HG02763 (cell line): Measurements from ENCODE around the gene DYDC2.
A peak's percentile ranks its signal among the peaks of the same experiment; 100 is the strongest.
"Not testable (repeated sequence)": the region's sequence is repeated elsewhere in the genome, so short reads cannot be mapped to it uniquely, and the experiment has no call there.

Experiments used
- ATAC-seq: cut with Tn5 transposase; IDR thresholded peaks from one replicate; pipeline ENCODE4 v1.9.1; 2021; ENCODE audit warnings: mild to moderate bottlenecking, moderate library complexity; ENCODE audit not compliant: unreplicated experiment

Gene DYDC2

DNA sequence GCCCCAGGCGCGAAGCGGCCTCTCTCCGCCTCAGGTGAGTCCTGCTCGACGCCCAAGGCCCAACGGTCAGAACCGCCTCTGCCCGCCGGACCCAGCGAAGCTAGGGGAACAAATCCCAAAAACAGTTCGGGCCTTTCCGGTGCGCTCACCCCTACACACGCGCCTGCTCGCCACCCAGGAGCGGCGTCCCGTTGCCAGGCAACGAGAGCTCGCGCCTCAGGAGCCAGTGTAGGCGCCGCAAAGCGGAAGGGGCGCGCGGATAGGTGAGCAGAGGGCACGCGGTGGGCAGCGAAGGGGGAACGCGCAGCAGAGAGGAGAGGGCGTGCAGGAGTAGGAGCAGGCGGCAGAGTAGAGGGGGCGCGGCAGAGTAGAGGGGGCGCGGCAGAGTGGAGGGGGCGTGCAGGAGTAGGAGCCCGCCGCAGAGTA is at the start of gene DYDC2, which contains the start of gene DYDC1:
Gene DYDC2 (plus strand): TSS at position 219 of the 426 bp plus-strand sequence. CDS start 5,663 bp downstream, outside the sequence.
Gene DYDC1 (minus strand): TSS at position 193 of the 426 bp plus-strand sequence. CDS start 4,154 bp downstream, outside the sequence.
- peak; percentile 60 for ATAC-seq

DNA sequence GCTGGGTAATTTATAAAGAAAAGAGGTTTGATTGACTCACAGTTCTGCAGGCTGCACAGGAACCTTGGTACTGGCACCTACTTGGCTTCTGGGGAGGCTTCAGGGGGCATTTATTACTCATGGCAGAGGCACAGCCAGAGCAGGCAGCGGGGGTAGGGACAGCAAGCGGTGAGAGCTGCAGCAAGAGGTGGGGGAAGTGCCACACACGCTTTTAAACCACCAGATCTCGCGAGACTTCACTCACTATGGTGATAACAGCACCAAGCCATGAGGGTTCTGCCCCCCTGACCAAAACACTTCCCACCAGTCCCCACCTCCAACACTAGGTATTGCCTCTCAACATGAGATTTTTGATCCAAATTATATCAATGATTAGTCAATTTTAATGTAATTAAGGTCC is 43.1 kb upstream of the DYDC2 start:
- no peak for ATAC-seq

- no peak for ATAC-seq
Measured at GRCh38 chr10:80315391-80315790, 41.2 kb upstream of the DYDC2 start.

- no peak for ATAC-seq
Measured at GRCh38 chr10:80318742-80319141, 37.8 kb upstream of the DYDC2 start.

DNA sequence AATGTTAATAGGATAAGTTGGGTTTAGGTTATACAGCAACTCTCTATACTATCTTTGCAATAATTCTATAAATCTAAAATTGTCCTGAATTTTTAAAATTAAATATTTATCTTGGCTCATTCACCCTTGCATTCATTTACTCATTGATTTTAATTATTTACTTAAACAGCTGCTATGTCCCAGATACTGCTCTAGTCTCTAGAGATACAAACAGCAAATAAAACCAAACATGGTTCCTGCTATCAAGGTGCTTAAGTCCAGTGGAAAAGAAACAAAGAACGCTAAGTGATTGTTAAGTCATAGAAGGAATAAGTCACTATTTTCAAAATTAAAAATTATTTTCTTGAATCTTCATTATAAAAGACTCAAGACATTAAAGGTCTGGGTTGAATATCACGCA is 37.3 kb upstream of the DYDC2 start:
- ATAC-seq: no peak

DNA sequence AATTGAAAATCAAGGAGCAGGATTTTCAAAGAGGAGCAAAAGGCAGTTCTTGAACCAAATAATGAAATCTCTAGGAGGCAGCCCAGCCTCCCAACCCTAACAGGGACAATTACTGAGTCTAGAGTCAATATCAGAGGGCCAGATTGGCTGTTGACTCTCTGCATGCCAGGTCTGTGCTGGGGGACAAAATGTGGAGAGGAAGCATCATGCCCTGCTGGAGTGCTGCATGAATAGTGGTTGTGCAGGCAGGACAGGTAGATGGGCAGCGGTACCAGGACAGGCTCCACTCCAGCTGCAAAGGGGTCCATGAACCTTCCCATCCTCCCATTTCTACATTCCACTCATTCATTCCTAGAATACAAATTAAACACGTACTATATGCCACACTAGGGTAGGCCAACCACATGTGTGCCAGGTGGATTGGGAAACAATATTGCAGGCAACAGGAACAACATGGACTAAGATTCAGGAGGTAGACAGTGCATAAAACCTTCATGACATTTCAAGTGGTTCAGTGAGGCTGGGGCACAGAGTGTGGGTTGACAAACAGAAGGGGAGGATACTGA is 36.8 kb upstream of the DYDC2 start:
- no peak for ATAC-seq

DNA sequence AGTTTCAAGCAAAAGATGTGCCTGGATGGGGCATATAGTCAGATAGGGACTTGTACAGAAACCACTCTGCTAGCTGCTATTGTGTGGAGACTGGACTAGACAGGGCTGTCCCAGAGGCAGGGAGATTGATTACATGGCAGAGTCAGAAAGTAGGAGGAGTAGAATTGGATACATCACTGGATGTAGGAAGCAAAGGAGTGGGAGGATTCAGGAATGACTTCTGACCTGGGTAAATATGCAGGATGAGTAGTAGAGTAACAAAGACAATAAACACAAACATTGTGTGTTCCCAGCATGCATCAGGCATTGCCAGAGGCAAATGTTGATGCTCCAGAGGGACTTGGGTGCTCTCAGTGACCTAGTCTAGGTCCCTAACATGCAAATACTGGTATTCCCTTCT is 36.2 kb upstream of the DYDC2 start:
- no peak for ATAC-seq

GRCh38 chr10:80321183-80321582 is 35.4 kb upstream of the DYDC2 start:
- ATAC-seq: no peak

DNA sequence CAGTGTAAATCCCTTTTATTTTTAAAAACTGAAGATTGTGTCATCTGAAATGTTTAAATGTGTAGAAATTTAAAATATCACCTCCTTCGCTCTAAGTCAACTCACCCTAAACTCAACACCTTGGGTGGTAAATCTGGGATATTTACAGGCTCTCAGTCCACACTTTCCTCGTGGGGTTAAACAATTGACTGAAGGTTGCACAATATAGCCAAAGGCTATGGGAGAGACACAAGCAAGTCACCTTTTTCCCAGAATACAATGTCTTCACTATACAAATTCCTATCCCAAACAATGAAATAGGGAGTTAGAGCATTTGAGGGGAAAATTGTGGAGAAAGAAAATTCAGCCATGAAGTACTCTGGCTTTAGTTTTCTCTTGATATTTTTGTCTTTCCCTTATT is 34.4 kb upstream of the DYDC2 start:
- no peak for ATAC-seq

DNA sequence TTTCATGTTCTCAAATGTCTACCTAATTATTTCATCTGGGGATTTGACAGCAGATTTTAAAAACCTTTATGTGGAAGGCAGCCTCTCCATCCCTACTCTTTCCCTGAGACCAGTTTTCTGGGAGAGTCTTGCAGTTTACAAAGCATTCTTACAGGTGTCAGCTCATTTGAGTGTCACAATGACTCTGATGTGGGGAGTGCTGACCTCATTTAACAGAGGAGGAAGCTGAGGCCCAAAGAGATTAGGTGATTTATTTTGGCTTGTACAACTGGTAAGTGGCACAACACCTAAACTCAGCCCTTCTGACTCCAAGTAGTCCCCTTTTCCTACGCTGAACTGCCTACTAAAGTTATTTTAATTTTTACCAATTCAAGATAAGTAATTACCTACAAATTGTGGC is 33.9 kb upstream of the DYDC2 start:
- ATAC-seq: no peak

- ATAC-seq: no peak
Measured at GRCh38 chr10:80323311-80323710, 33.3 kb upstream of the DYDC2 start.

DNA sequence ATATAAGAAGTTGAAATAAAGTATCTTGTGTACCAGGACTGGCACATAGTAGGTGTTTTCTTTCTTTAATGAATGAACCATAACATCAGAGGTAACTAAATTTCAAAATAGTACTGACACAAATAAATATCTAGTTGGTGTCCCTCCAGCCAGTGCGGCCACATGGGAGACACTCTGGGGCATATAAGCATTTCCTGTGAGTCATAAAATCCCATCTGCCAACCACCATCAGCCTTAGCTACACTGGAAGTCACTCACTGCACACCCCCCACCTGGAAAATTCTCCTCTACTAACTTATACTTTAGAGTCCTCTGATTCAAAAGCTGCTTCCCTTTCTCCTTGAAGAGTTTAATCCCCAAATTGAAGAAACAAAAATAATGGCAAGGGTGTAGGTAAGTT is 32.5 kb upstream of the DYDC2 start:
- ATAC-seq: no peak

DNA sequence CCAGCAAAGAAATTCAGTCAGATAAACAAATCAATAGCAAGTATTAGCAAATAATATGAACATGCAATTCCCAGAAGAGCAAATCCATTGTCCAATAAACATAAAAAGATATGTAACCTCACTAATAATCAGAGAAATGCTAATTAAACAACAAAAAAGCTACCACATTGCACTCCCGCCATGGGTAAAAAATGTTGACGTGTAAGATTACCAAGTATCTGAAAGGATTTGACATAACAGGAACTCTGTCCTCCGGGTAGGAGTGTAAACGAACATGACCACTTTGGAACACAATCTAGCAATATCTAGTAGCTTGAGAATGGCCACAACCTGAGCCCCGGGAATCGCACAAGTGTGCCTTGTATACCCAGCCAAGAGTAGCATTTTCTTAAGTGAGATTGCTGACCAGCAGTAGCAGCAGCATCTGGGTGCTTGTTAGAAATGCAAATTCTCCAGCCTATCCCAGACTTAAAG is 31.7 kb upstream of the DYDC2 start:
- no peak for ATAC-seq

DNA sequence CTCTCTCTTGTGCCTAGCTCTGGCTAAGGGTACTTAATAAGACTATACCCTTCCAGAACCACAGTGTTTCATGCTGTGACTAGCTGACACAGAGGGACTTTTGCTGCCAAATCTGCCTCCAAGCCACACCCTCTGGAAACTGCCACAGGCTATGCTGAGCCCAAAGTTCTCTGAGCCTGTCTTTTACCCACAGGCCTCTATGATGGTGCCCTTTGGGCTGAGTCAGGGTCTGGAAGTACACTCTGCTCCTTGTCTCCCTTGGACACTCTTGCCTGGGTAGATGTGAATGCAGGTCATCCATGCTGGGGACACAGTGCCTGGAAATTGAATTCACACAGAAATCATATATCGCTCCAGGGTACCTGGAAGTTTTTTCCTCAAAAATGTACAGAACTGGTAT is 22.6 kb upstream of the DYDC2 start:
- no peak for ATAC-seq

DNA sequence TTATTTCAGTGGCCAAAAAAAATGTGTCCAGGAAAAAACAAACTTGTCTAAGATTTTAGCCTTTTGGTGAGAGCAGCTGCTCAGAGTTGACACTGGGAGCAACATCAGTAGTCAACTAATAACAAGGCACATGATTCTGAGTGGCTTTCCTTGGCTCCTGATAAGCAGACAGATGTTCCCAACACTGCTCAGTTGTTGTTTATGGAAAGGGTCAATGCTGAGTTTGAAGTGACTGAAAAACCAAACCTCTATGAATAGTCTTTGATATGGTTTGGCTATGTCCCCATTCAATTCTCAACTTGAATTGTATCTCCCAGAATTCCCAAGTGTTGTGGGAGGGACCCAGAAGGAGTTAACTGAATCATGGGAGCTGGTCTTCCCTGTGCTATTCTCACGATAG is 12.3 kb upstream of the DYDC2 start:
- no peak for ATAC-seq

DNA sequence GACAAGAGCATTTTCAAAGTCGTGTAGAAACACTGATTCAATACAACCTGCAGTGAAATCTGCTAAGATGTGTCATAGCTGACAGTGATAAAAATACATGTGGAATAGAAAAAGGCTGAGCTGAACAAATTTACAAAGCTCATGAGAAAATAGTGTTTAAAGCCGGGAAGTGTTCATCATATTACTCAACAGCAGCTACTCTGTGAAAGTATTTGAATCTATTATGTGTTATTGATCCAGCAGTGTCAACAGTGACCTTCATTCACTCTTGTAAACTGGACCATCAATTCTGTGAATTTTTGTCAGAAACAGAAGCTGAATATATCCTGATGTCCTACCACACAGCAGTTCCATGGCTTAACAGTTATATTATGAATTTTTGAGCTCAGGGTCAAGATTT is 11.7 kb upstream of the DYDC2 start:
- no peak for ATAC-seq

GRCh38 chr10:80350251-80350650 is 6.3 kb upstream of the DYDC2 start:
- ATAC-seq: no peak

- ATAC-seq: no peak
Measured at GRCh38 chr10:80351220-80351619, 5.4 kb upstream of the DYDC2 start.

DNA sequence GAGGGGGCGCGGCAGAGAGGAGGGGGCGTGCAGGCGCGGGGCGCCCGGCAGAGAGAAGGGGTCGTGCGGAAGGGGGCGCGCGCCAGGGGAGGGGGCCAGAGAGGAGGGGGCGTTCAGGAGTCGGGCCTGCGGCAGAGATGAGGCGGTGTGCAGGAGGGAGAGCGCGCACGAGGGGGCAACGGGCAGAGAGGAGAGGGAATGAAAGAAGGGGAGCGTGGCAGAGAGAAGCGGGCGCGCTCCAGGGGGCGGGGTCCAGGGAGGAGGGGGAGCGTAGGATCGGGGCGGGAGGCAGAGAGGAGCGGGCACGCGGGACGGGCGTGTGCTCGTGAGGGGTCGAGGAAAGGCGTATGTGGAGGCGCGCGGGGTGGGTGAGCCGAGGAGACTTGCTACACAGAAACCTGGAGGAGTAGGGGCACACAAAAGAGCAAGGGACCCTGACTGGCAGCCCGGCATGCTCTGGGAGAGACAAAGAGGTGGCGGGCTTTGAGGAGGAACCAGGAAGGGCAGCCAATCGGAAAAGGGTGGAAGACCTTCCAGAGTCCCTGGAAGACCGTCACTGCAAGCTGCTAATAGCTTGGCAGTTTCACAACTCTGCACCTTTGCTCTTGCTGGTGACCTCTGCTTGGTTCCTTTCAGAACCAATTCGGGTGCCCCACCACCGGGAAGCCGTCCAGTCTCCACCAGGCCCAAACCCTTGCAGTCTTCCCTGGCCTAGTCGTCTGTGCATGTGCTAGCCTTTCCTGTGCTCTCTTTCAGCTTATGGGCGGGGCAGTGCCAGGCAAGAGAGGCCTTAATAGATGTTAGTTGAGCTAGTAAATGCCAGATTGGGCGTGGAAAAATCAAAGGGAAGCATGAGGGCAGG is 639 bp downstream of the DYDC2 start:
- ATAC-seq: no peak

DNA sequence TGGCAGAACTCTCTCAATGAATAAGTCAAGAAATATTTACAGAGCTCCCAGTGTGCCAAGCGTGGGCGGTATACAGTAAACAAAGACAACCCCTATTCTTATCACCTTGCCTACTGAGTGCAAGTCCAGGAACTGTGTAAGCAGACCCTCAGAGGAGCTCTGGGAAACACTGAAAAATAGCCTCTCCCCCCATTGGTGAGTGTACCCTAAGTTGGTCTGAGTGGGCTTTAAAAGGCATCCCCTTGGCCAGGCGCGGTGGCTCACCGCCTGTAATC is 1.2 kb downstream of the DYDC2 start:
- ATAC-seq: no peak

DNA sequence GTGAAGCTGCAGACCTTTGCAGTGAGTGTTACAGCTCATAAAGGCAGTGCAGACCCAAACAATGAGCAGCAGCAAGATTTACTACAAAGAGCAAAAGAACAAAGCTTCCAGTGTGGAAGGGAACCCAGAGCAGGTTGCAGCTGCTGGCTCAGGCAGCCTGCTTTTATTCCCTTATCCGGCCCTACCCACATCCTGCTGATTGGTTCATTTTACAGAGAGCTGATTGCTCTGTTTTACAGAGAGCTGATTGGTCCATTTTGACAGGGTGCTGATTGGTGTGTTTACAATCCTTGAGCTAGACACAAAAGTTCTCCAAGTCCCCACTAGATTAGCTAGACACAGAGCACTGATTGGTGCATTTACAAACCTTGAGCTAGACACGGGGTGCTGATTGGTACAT is 2.3 kb downstream of the DYDC2 start:
- ATAC-seq: not testable (repeated sequence)

- no peak for ATAC-seq
Measured at GRCh38 chr10:80359644-80360043, 3.1 kb downstream of the DYDC2 start.

- no peak for ATAC-seq
Measured at GRCh38 chr10:80365510-80365909, 8.9 kb downstream of the DYDC2 start.
